GM12878 (cell line): ENCODE results near the gene OLFM2. TPM values are rescaled to one million over a fixed set of nuclear protein-coding genes. Genes with fewer than 3 reads are reported as not detected.

Source experiments
- BMI1 ChIP-seq: fragments of 450-650 bp; IDR thresholded peaks from 2 replicates; pipeline ENCODE4 v1.6.1; 2016; ENCODE audit warnings: mild to moderate bottlenecking, moderate library complexity, borderline replicate concordance
- CREB1 ChIP-seq: IDR thresholded peaks from 2 replicates; pipeline ENCODE4 v1.6.1; 2012; ENCODE audit warnings: low read depth, mild to moderate bottlenecking, inconsistent platforms
- ESRRA ChIP-seq: IDR thresholded peaks from 2 replicates; pipeline ENCODE4 v1.6.1; 2012; ENCODE audit warnings: mild to moderate bottlenecking, low read length, improper control_type of control experiment
- MXI1 ChIP-seq: fragments of 150-350 bp; IDR thresholded peaks from 2 replicates; pipeline ENCODE4 v1.6.1; 2011; ENCODE audit warnings: low read depth, mild to moderate bottlenecking, inconsistent platforms, low read length, improper control_type of control experiment
- PML ChIP-seq: IDR thresholded peaks from 2 replicates; pipeline ENCODE4 v1.6.1; 2012; ENCODE audit warnings: low read length, inconsistent platforms
- RAD51 ChIP-seq: fragments of 450-650 bp; IDR thresholded peaks from 2 replicates; pipeline ENCODE4 v1.6.1; 2016; ENCODE audit warnings: moderate library complexity, mild to moderate bottlenecking, inconsistent platforms
- RELA ChIP-seq: fragments of 450-650 bp; IDR thresholded peaks from 2 replicates; pipeline ENCODE4 v1.8.0; 2014; ENCODE audit warnings: borderline replicate concordance; ENCODE audit not compliant: partially characterized antibody
- SREBF2 ChIP-seq: IDR thresholded peaks from 2 replicates; pipeline ENCODE4 v1.6.1; 2012; ENCODE audit warnings: mild to moderate bottlenecking, low read length
- SUZ12 ChIP-seq: fragments of 200-600 bp; sonication (generic); IDR thresholded peaks from one replicate; pipeline ENCODE4 v1.6.1; 2018; ENCODE audit warnings: antibody characterized with exemption, mild to moderate bottlenecking; ENCODE audit not compliant: unreplicated experiment
- TCF3 ChIP-seq: IDR thresholded peaks from 2 replicates; pipeline ENCODE4 v1.6.1; 2012; ENCODE audit warnings: low read depth, mild to moderate bottlenecking, low read length, borderline replicate concordance; ENCODE audit not compliant: insufficient read depth
- YY1 ChIP-seq: IDR thresholded peaks from 2 replicates; pipeline ENCODE4 v1.6.1; 2011; ENCODE audit warnings: low read depth, mild to moderate bottlenecking, low read length
- ZNF24 ChIP-seq: fragments of 450-650 bp; IDR thresholded peaks from 2 replicates; pipeline ENCODE4 v1.6.1; 2017; ENCODE audit warnings: antibody characterized with exemption, mild to moderate bottlenecking
- polyA plus RNA-seq, 11 experiments: library from polyadenylated mRNA; depleted of rRNA in 4 of 11; unstranded in 6 of 11; stranded (reverse) in 5 of 11; fragments of >200 nt; fragmentation: Nextera tagmentation in 4 of 11; fragmentation: Illumina TruSeq in 1 of 11; extraction: Ambion mirVana in 4 of 11; extraction: Trizol in 1 of 11; gene quantifications; 1 replicate in 1 of 11; 2 replicates in 10 of 11; pipeline versions ENCODE4 v1.2.1 to v1.2.3, GENCODE V29; 2011 to 2016; ENCODE audit warnings: inconsistent platforms in 2 of 11, missing spikeins in 2 of 11, low read depth in 1 of 11
- total RNA-seq, 4 experiments: library from RNA; depleted of rRNA in 3 of 4; stranded (reverse); fragments of >200 nt in 3 of 4; fragmentation: Illumina TruSeq in 1 of 4; extraction: Trizol in 1 of 4; gene quantifications; 2 replicates each; pipeline versions ENCODE4 v1.2.1 to v1.2.3, GENCODE V29; 2013 to 2021
- TF ChIP-seq, protein P1 (sequence below): IDR thresholded peaks from 2 replicates; pipeline ENCODE4 v1.6.1; 2011; ENCODE audit warnings: mild to moderate bottlenecking, low read depth, low read length, moderate library complexity; ENCODE audit not compliant: insufficient replicate concordance
- TF ChIP-seq, protein P2 (sequence below): fragments of 450-650 bp; IDR thresholded peaks from 2 replicates; pipeline ENCODE4 v1.6.1; 2016; ENCODE audit warnings: mild to moderate bottlenecking
- TF ChIP-seq, protein P3 (sequence below): fragments of 450-650 bp; conservative IDR thresholded peaks from 2 replicates; pipeline ENCODE4 v1.6.1; 2017; ENCODE audit warnings: mild to moderate bottlenecking, moderate library complexity
- TF ChIP-seq, protein P4 (sequence below): fragments of 450-650 bp; IDR thresholded peaks from 2 replicates; pipeline ENCODE4 v1.6.1; 2018; ENCODE audit warnings: mild to moderate bottlenecking, low read depth, moderate library complexity; ENCODE audit not compliant: partially characterized antibody
- TF ChIP-seq, protein P5 (sequence below): fragments of 450-650 bp; formaldehyde crosslinking; IDR thresholded peaks from 2 replicates; pipeline ENCODE4 v1.5.0; 2022; ENCODE audit warnings: mild to moderate bottlenecking, missing genetic modification characterization

Gene OLFM2
- total and polyA plus RNA-seq, 10 of the 15 experiments (the other 5 are each of a cell fraction or from before 2014, with no cell fraction given), result 0.07 to 3.5 (median 0.27) TPM; not detected in 5

DNA sequence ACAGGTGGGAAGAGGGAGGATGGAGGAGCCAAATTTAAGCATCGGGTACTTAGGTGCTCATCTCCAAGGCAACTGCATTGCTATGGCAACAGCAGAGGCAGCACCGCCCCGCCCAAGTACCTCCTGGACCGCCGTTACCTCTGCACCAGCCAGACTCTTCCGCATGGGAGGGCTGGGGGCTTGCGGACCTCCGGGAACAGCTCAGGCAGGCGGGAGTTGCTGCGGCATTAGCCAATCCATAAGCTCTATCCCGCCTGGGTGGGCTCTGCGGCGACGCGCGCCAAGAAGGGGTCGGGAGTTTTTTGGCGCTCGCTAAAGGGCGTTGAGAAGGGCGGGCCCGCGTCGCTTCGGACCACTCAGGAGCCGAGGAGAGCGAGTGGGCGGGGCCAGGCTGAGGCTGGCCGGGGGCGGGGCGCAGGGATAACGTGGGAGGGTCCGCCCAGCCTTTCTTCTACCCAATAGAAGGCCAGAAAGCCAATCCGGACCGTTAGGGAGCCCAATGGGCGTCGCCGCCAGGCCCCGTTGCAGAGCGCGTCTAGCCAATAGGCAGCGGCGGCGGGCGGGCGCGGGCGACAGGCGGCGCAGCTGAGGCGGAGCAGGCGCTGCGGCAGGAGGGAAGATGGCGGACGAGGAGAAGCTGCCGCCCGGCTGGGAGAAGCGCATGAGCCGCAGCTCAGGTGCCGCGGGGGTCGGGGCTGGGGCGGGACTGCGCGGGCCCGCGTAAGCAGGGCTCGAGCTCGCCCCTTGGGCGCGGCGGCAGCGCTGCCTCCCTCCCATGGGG, 101.4 kb downstream of the OLFM2 start, which contains the start of gene PIN1 (continued):
- TF ChIP-seq, protein P1, sequence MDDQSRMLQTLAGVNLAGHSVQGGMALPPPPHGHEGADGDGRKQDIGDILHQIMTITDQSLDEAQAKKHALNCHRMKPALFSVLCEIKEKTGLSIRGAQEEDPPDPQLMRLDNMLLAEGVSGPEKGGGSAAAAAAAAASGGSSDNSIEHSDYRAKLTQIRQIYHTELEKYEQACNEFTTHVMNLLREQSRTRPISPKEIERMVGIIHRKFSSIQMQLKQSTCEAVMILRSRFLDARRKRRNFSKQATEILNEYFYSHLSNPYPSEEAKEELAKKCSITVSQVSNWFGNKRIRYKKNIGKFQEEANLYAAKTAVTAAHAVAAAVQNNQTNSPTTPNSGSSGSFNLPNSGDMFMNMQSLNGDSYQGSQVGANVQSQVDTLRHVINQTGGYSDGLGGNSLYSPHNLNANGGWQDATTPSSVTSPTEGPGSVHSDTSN, result peak; percentile 84
- TF ChIP-seq, protein P2, sequence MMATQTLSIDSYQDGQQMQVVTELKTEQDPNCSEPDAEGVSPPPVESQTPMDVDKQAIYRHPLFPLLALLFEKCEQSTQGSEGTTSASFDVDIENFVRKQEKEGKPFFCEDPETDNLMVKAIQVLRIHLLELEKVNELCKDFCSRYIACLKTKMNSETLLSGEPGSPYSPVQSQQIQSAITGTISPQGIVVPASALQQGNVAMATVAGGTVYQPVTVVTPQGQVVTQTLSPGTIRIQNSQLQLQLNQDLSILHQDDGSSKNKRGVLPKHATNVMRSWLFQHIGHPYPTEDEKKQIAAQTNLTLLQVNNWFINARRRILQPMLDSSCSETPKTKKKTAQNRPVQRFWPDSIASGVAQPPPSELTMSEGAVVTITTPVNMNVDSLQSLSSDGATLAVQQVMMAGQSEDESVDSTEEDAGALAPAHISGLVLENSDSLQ, result peak; percentile 95
- peak; percentile 95 for TF ChIP-seq YY1
- TF ChIP-seq RELA, result peak; percentile 68
- peak; percentile 79 for TF ChIP-seq SREBF2
- no peak for TF ChIP-seq ESRRA
- TF ChIP-seq SUZ12, result no peak
- TF ChIP-seq, protein P3, sequence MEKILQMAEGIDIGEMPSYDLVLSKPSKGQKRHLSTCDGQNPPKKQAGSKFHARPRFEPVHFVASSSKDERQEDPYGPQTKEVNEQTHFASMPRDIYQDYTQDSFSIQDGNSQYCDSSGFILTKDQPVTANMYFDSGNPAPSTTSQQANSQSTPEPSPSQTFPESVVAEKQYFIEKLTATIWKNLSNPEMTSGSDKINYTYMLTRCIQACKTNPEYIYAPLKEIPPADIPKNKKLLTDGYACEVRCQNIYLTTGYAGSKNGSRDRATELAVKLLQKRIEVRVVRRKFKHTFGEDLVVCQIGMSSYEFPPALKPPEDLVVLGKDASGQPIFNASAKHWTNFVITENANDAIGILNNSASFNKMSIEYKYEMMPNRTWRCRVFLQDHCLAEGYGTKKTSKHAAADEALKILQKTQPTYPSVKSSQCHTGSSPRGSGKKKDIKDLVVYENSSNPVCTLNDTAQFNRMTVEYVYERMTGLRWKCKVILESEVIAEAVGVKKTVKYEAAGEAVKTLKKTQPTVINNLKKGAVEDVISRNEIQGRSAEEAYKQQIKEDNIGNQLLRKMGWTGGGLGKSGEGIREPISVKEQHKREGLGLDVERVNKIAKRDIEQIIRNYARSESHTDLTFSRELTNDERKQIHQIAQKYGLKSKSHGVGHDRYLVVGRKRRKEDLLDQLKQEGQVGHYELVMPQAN, result peak; percentile 63
- TF ChIP-seq MXI1, result peak; percentile 100
- peak; percentile 99 for TF ChIP-seq BMI1
- no peak for TF ChIP-seq PML
- TF ChIP-seq, protein P4, sequence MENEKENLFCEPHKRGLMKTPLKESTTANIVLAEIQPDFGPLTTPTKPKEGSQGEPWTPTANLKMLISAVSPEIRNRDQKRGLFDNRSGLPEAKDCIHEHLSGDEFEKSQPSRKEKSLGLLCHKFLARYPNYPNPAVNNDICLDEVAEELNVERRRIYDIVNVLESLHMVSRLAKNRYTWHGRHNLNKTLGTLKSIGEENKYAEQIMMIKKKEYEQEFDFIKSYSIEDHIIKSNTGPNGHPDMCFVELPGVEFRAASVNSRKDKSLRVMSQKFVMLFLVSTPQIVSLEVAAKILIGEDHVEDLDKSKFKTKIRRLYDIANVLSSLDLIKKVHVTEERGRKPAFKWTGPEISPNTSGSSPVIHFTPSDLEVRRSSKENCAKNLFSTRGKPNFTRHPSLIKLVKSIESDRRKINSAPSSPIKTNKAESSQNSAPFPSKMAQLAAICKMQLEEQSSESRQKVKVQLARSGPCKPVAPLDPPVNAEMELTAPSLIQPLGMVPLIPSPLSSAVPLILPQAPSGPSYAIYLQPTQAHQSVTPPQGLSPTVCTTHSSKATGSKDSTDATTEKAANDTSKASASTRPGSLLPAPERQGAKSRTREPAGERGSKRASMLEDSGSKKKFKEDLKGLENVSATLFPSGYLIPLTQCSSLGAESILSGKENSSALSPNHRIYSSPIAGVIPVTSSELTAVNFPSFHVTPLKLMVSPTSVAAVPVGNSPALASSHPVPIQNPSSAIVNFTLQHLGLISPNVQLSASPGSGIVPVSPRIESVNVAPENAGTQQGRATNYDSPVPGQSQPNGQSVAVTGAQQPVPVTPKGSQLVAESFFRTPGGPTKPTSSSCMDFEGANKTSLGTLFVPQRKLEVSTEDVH, result peak; percentile 49
- peak; percentile 86 for TF ChIP-seq CREB1
- TF ChIP-seq, protein P5, sequence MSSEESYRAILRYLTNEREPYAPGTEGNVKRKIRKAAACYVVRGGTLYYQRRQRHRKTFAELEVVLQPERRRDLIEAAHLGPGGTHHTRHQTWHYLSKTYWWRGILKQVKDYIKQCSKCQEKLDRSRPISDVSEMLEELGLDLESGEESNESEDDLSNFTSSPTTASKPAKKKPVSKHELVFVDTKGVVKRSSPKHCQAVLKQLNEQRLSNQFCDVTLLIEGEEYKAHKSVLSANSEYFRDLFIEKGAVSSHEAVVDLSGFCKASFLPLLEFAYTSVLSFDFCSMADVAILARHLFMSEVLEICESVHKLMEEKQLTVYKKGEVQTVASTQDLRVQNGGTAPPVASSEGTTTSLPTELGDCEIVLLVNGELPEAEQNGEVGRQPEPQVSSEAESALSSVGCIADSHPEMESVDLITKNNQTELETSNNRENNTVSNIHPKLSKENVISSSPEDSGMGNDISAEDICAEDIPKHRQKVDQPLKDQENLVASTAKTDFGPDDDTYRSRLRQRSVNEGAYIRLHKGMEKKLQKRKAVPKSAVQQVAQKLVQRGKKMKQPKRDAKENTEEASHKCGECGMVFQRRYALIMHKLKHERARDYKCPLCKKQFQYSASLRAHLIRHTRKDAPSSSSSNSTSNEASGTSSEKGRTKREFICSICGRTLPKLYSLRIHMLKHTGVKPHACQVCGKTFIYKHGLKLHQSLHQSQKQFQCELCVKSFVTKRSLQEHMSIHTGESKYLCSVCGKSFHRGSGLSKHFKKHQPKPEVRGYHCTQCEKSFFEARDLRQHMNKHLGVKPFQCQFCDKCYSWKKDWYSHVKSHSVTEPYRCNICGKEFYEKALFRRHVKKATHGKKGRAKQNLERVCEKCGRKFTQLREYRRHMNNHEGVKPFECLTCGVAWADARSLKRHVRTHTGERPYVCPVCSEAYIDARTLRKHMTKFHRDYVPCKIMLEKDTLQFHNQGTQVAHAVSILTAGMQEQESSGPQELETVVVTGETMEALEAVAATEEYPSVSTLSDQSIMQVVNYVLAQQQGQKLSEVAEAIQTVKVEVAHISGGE (CRISPR knock-in tag), result no peak
- TF ChIP-seq RAD51, result no peak
- no peak for TF ChIP-seq ZNF24
- TF ChIP-seq TCF3, result peak; percentile 53; the same call in 1 of the 2 replicates
